HG03064 (cell line): ENCODE results near the gene COX4I2.

Experiments
- ATAC-seq: cut with Tn5 transposase; IDR thresholded peaks from one replicate; pipeline ENCODE4 v1.9.1; 2021; ENCODE audit warnings: low read depth; ENCODE audit not compliant: unreplicated experiment

Gene COX4I2

GRCh38 chr20:31690124-31690666 lies 52.5 kb downstream of the COX4I2 start:
- no peak for ATAC-seq

- peak; percentile 60 for ATAC-seq
These were observed 54.0 kb downstream of the COX4I2 start for GRCh38 chr20:31691646-31692275.

DNA sequence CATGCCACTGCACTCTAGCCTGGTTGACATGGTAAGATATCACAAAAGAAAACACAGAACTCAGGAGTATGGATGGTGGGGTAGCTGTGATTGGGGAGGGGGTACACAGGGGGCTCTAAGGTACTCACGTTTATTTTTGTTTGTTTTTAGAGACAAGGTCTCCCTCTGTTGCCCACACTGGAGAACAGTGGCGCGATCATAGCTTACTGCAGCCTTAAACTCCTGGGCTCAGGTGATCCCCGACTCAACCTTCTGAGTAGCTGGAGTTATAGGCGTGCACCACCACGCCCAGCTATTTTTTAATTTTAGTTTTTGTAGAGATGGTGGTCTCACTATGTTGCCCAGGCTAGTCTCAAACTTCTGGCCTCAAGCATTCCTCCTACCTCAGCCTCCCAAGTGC lies 55.7 kb downstream of the COX4I2 start:
- ATAC-seq, result no peak

- no peak for ATAC-seq
These were observed 56.4 kb downstream of the COX4I2 start for GRCh38 chr20:31693987-31694661.
